Muscle layer of duodenum (tissue), 2 donors: ENCODE data around the gene LNPEP.
"Not testable (repeated sequence)": the region's sequence is repeated elsewhere in the genome, so short reads cannot be mapped to it uniquely, and the experiment has no call there.

ENCODE experiments used
- H3K27ac ChIP-seq: one replicate; pipeline ENCODE4 v1.7.0; 2013; ENCODE audit warnings: mild to moderate bottlenecking, low read length
- H3K27me3 ChIP-seq: one replicate; pipeline ENCODE4 v1.7.0; 2013; ENCODE audit warnings: low read depth, mild to moderate bottlenecking, control low read depth, low read length
- H3K36me3 ChIP-seq, 2 donors: one replicate each; pipeline ENCODE4 v1.7.0; 2013; ENCODE audit warnings: low read length in 2 of 2, control low read depth in 1 of 2, mild to moderate bottlenecking in 1 of 2; ENCODE audit not compliant: insufficient read depth in 2 of 2, control insufficient read depth in 1 of 2
- H3K4me1 ChIP-seq, 2 donors: one replicate each; pipeline ENCODE4 v1.7.0; 2013; ENCODE audit warnings: low read length in 2 of 2, mild to moderate bottlenecking in 2 of 2, control low read depth in 1 of 2, moderate library complexity in 1 of 2; ENCODE audit not compliant: insufficient read depth in 2 of 2, control insufficient read depth in 1 of 2
- H3K4me3 ChIP-seq, 2 donors: one replicate each; pipeline ENCODE4 v1.7.0; 2013; ENCODE audit warnings: low read length in 2 of 2, low read depth in 1 of 2, mild to moderate bottlenecking in 1 of 2
- H3K9me3 ChIP-seq, 2 donors: one replicate each; pipeline ENCODE4 v1.7.0; 2013; ENCODE audit warnings: low read length in 2 of 2, control low read depth in 1 of 2, mild to moderate bottlenecking in 1 of 2; ENCODE audit not compliant: control insufficient read depth in 1 of 2
- donor health status: healthy.

LNPEP gene

GRCh38 chr5:97070234-97070633 lies 134.4 kb downstream of the LNPEP start:
- no peak overlapping the region for H3K4me3 ChIP-seq
- no peaks in the 10 kb centered on the region for H3K9me3 ChIP-seq
- no peak overlapping the region for H3K27ac ChIP-seq
- no peaks in the 10 kb centered on the region for H3K27me3 ChIP-seq
- H3K4me1 ChIP-seq = peaks cover 0 to 12% of the 10 kb centered on the region in 2 donors
- no peaks in the 10 kb centered on the region for H3K36me3 ChIP-seq

- Histone ChIP-seq H3K4me1 (peaks cover 0 to 12% of the 10 kb centered on the region in 2 donors), H3K36me3 (no peaks in the 10 kb centered on the region), H3K27ac (no peak overlapping the region), H3K4me3 (no peak overlapping the region), H3K27me3 (no peaks in the 10 kb centered on the region), H3K9me3 (no peaks in the 10 kb centered on the region)
Measured at GRCh38 chr5:97071101-97071500, 135.2 kb downstream of the LNPEP start.

GRCh38 chr5:97071993-97072392 lies 136.1 kb downstream of the LNPEP start:
- Histone ChIP-seq H3K4me3 (no peak overlapping the region), H3K27ac (no peak overlapping the region), H3K9me3 (no peaks in the 10 kb centered on the region), H3K36me3 (no peaks in the 10 kb centered on the region), H3K27me3 (no peaks in the 10 kb centered on the region), H3K4me1 (peaks cover 0 to 10% of the 10 kb centered on the region in 2 donors)

DNA sequence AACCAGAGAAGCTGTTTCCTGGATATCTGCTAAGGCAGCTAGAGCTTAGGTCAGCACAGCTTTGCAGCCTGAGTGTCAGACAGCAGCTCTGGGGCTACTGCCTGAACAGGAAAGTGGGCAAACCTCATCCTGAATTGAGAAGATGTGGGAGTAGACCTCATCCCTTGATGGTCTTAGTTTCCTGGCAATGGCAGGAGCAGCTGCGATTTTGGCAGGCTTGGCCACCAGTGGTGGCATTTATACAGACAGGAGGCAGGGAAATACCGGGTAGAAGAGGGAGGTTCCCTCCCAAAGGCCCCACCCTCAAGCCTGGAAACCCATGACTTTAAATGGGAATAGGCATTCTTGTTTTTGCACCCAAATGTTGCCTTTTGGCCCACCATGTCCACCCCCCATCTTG lies 136.8 kb downstream of the LNPEP start:
- H3K4me3 ChIP-seq = no peak overlapping the region
- no peaks in the 10 kb centered on the region for H3K9me3 ChIP-seq
- H3K27me3 ChIP-seq = no peaks in the 10 kb centered on the region
- H3K27ac ChIP-seq = no peak overlapping the region
- H3K36me3 ChIP-seq = no peaks in the 10 kb centered on the region
- peaks cover 0 to 5% of the 10 kb centered on the region in 2 donors for H3K4me1 ChIP-seq

GRCh38 chr5:97073420-97073819 lies 137.5 kb downstream of the LNPEP start:
- Histone ChIP-seq H3K4me3 (no peak overlapping the region), H3K9me3 (no peaks in the 10 kb centered on the region), H3K27ac (no peak overlapping the region), H3K4me1 (peaks cover 0 to 5% of the 10 kb centered on the region in 2 donors), H3K36me3 (no peaks in the 10 kb centered on the region), H3K27me3 (no peaks in the 10 kb centered on the region)

- Histone ChIP-seq H3K27ac (no peak overlapping the region), H3K9me3 (no peaks in the 10 kb centered on the region), H3K4me3 (no peak overlapping the region), H3K36me3 (no peaks in the 10 kb centered on the region), H3K4me1 (peaks cover 0 to 9% of the 10 kb centered on the region in 2 donors), H3K27me3 (no peaks in the 10 kb centered on the region)
Measured at GRCh38 chr5:97074859-97075489, 139.1 kb downstream of the LNPEP start.

DNA sequence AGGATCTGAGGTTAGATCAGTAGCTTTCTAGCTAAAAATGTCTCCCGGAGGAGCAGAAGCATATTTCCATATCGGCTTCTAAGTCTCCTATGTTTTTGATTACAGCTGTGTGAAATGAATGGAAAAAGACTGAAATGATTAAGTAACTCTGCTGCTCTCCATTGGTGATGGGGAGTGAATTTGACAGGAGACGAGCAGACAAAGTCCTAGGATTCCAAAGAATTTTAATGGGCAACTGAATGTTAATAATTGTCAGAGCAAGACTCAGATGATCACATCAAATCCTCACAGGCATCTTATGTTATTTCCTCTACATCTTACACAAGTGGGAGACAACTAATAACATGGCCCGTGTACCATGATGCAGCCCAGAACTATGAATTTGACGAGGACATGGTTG lies 139.8 kb downstream of the LNPEP start:
- Histone ChIP-seq H3K36me3 (no peaks in the 10 kb centered on the region), H3K4me3 (no peak overlapping the region), H3K27ac (no peak overlapping the region), H3K4me1 (peaks cover 0 to 9% of the 10 kb centered on the region in 2 donors), H3K9me3 (no peaks in the 10 kb centered on the region), H3K27me3 (no peaks in the 10 kb centered on the region)

DNA sequence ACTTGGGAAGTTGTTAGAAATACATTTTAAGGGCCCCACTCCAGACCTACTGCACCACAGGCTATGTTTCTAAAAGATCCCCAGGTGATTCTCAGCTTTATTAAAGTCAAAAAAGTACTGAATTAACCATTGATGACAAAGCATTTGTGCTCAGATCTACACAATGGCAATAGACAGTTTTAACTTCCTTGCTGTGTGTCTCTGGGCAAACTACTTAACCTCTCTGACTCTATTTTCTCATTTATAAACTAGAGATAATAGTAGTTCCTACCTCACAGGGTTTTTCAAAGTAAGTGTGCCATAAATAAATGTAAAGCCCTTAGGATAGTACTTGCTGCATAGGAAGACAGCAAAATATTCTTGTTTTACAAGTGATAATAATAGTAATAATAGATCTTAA lies 140.2 kb downstream of the LNPEP start:
- H3K4me3 ChIP-seq = no peak overlapping the region
- H3K4me1 ChIP-seq = peaks cover 0 to 9% of the 10 kb centered on the region in 2 donors
- no peaks in the 10 kb centered on the region for H3K36me3 ChIP-seq
- no peaks in the 10 kb centered on the region for H3K9me3 ChIP-seq
- H3K27me3 ChIP-seq = no peaks in the 10 kb centered on the region
- no peak overlapping the region for H3K27ac ChIP-seq

DNA sequence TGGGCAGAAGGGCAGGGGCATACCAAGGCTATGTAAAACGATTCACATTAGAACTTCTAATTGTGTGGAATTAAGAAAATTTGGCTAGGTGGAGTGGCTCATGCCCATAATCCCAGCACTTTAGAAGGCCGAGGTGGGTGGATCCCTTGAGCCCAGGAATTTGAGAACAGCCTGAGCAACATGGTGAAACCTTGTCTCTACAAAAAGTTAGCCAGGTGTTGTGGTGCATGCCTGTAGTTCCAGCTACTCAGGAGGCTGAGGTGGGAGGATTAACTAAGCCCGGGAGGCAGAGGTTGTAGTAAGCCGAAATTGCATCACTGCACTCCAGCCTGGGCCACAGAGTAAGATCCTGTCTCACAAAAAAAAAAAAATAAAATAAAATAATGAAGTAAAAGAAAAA lies 141.4 kb downstream of the LNPEP start:
- Histone ChIP-seq H3K27me3 (no peaks in the 10 kb centered on the region), H3K4me3 (no peak overlapping the region), H3K27ac (no peak overlapping the region), H3K4me1 (peaks cover 2 to 5% of the 10 kb centered on the region in 2 donors), H3K9me3 (no peaks in the 10 kb centered on the region), H3K36me3 (no peaks in the 10 kb centered on the region)

- no peak overlapping the region for H3K27ac ChIP-seq
Measured at GRCh38 chr5:97078958-97079743, 143.3 kb downstream of the LNPEP start.

GRCh38 chr5:97084782-97085458 lies 149.0 kb downstream of the LNPEP start:
- not testable (repeated sequence) for H3K9me3 ChIP-seq, H3K36me3 ChIP-seq, H3K4me3 ChIP-seq, H3K4me1 ChIP-seq, H3K27ac ChIP-seq, H3K27me3 ChIP-seq

More at GRCh38 chr5:97078958-97079743, 143.3 kb downstream of the LNPEP start:
- no peaks in the 10 kb centered on the region for H3K9me3 ChIP-seq
- no peaks in the 10 kb centered on the region for H3K27me3 ChIP-seq
- H3K4me1 ChIP-seq = peaks cover 2 to 5% of the 10 kb centered on the region in 2 donors
- H3K4me3 ChIP-seq = no peak overlapping the region
- H3K36me3 ChIP-seq = no peaks in the 10 kb centered on the region
